ENCODE measurements around the gene FEN1.

The FEN1 gene

DNA sequence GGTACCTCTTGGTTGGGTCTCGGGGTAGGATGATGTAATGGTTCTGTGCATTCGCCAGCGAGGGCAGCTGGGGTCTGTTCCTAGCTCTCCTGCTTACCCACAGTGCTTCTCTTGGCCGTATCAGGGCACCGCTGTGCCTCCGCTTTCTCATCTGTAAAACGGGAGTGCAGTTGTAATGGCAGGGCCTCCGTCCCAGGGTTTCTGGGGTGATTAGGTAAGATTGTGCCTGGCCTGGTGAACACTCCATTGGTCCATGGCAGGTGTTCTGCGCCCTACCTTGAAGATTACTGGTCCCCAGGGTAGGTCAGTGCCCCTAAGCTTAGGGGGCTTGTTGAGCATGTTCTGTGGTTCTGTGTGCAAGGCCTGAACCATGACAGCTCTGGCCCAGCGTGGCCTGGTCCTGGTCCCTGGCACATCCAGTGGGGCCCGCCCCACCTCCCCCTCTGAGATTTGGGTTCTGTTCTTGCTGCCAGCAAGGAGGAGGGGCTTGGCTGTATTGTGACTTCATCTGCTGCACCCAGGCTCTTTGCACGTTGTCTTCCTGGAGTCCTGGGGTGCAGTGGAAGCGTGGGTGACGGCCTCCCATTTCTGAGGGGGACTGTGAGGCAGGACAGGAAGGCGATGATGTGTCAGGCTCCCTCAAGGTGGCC, 35.4 kb upstream of the FEN1 start:
- no peak for DNase-seq

DNA sequence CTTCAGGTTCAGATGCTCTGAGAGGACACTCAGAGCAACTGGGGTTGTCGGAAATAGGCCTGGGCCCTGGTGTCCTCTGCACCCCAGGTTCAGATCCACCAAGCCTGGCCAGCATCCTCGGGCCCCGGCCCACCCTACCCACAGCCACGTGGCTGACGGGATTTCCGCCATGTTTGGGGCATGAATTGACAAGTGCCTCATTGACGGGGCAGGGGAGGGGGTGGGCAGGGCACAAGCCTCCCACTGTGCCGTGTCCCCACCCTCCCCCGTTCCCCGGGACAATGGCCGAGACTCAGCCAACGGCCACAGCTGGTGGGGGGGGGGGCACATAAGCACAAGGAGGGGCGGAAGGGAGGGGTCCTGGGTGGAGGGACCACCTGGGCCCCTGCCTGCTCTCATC, 31.8 kb upstream of the FEN1 start:
- no peak for DNase-seq

DNA sequence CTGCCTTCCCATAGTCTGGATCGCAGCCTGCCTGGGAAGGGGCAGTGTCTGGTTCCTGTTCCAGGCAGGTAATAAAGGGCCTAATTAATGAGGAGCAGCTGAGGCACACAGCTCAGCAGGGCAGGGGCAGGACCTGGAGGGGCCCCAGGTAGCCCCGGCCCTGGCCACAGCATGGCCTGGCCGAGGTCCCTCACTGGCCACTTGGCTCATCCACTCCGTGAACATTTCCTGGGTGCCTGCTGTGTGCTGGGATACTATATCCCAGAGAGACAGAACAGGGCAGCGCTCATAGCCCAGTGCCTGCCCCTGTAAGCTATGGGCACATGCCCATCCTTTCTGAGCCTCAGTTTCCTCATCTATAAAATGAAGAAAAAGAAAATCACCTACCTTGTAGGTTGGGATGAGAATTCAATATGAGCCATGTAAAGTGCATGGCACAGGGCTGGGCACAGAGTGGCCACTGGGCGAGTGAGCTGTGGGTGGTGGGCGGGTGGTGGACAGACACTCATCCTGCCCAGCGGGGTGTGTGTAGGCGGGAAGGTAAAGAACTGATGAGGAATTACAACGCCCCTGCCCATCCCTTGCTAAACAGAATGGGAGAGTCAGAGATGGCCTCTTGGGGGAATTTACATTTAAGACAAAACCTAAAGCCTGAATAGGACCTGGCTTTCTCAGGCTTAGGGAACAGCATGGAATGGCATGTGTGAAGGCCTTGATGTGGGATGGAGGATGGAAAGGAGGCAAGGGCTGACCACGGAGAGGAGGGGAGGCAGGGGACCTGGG, 31.1 kb upstream of the FEN1 start:
- no peak for DNase-seq

DNA sequence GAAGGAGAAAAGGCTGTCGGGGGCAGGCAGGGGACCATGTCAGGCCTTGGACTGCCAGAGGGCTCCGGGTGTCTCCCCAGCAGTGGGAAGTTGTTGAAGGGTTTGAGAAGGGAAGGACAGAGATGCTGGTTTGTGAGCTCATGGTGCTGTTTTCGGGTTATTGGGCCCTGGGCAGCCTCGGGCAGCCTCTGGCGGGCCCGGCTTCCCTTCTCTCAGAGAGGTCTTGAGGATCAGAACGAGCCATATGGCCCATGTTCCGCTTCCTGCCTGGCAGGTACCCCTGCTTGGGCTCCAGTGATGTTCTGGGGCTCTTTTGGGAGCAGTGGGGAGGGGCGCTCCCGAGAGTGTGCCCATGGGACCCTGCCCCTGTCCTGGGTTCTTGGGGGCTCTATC, 30.5 kb upstream of the FEN1 start:
- DNase-seq = no peak

DNA sequence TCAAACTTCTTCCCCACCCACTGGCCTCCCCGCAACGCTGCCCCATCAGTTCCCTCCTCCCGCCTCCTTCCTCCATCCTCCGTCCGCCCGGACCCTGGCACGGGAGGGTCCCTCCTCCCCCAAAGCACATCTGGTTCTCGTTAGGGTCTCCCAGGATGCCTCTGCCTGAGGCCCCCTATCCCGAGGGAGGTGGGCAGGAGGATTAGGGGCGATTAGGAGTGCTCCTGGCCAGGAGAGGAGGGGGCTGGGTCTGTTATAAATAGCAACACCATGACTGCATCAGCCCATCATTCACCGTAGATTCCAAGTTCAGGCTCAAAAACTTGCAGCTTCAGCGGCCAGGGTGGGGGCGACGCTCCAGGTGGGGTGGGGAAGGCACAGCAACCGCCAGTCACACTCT, 29.9 kb upstream of the FEN1 start:
- DNase-seq = no peak

DNA sequence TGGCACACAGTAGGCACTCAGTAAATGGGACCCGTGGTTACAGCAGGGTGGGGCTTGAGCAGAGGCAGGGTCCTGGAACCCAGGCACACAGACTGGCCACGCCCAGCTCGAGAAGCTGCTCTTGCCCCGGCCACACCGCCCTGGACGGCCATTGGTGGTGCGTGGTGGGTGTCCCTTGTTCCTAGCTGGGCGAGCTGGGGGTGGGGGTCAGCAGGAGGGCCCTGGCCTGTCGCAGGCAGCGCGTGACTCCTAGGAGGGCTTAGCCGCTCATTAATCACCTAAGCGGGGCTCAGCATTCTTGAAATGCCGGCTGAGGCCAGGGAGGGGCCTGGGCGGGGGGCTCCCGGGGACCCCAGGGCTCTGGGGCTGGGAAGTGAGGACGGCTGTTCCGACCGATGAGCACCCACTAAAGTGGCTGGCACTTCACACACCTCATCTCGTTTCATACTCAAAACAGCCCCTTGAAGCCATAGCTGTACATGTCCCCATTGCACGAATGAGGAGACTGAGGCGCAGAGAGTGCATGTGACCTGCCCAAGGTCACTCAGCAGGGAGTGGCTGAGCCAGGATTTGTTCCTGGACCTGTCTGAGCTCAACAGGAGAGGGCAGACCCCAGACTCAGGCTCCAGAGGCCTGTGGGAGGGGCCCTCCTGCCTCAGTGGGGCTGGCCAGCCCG, 28.6 kb upstream of the FEN1 start:
- no peak for DNase-seq

- DNase-seq = no peak
Observed at GRCh38 chr11:61764606-61765260, 28.0 kb upstream of the FEN1 start.

DNA sequence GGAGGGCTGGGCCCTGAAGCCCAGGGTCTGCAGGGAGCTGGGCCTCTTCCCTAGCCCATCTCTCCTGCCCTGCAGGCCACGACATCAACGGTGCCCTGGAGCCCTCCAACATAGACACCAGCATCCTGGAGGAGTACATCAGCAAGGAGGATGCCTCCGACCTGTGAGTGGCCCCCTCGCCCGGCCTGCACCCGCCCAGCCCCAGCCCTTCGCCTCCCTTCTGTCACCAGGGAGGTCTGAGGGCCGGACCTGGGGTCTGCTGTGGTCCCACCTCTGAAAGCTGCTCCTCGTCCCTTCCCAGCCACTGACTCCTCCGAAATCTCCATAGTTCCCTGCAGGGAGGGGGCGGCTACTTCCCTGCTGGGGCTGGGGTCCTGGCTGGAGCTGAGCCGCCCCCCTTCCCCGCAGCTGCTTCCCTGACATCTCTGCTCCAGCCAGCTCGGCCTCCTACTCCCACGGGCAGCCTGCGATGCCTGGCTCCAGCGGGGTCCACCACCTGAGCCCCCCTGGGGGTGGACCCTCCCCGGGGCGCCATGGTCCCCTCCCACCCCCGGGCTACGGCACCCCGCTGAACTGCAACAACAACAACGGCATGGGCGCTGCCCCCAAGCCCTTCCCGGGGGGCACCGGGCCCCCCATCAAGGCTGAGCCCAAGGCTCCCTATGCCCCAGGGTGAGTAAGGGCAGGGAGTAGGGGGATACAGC, 27.0 kb upstream of the FEN1 start:
- DNase-seq = no peak

- DNase-seq = no peak
Observed at GRCh38 chr11:61766353-61766841, 26.3 kb upstream of the FEN1 start.

- DNase-seq = no peak
Observed at GRCh38 chr11:61768376-61769076, 24.2 kb upstream of the FEN1 start.

- DNase-seq = no peak
Observed at GRCh38 chr11:61769169-61769920, 23.4 kb upstream of the FEN1 start.

GRCh38 chr11:61769946-61770683, 22.6 kb upstream of the FEN1 start:
- DNase-seq = no peak

DNA sequence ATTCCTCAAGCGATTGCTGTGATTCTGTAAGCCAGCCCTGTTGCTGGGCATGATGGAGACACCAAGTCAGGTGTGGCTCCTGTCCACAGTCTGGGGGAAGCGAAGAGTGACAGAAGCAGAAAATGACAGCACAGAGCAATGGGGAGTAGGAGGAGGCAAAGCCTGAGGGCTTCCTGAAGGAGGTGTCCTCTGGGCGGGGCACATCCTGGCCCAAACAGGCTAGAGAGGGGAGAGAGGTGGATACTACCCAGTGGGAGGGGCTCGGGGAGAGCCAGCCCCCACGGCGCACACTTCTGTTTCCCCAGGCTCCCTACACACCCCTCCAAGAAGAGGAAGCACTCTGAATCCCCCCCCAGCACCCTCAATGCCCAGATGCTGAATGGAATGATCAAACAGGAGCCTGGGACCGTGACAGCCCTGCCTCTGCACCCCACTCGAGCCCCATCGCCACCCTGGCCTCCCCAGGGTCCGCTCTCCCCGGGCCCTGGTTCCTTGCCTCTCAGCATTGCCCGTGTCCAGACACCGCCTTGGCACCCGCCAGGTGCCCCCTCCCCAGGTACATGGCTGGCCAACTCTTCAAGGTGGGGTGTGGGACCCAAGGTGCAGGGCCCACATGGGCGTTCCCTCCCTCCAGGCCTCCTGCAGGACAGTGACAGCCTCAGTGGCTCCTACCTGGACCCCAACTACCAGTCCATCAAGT, 21.4 kb upstream of the FEN1 start:
- DNase-seq = peak; percentile 19

GRCh38 chr11:61771985-61772455, 20.7 kb upstream of the FEN1 start:
- DNase-seq = no peak

- DNase-seq = no peak
Observed at GRCh38 chr11:61773356-61773755, 19.4 kb upstream of the FEN1 start.

- DNase-seq = no peak
Observed at GRCh38 chr11:61773809-61774208, 18.9 kb upstream of the FEN1 start.

DNA sequence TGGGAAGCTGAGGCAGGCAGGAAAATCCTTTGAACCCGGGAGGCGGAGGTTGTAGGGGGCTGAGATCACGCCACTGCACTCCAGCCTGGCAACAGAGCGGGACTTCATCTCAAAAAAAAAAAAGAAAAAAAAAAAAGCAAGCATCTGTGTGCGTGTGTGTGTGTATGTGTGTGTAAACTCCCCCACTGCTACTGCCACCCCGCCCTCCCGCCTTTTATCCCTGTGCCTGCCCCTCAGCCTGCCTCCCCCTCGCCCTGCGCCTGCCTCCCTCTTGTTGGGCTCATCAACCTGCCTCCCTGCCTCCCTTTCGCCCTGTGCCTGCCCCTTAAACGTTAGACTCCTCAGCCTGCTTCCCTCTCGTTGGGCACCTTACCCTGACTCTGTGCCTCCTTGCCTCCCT, 18.3 kb upstream of the FEN1 start:
- DNase-seq = no peak

- no peak for DNase-seq
Observed at GRCh38 chr11:61775106-61775505, 17.6 kb upstream of the FEN1 start.

GRCh38 chr11:61775606-61776554, 16.8 kb upstream of the FEN1 start:
- no peak for DNase-seq
